ENCODE results near the gene PRAMEF10.
"Not testable (repeated sequence)": the region's sequence is repeated elsewhere in the genome, so short reads cannot be mapped to it uniquely, and the experiment has no call there.

DNA sequence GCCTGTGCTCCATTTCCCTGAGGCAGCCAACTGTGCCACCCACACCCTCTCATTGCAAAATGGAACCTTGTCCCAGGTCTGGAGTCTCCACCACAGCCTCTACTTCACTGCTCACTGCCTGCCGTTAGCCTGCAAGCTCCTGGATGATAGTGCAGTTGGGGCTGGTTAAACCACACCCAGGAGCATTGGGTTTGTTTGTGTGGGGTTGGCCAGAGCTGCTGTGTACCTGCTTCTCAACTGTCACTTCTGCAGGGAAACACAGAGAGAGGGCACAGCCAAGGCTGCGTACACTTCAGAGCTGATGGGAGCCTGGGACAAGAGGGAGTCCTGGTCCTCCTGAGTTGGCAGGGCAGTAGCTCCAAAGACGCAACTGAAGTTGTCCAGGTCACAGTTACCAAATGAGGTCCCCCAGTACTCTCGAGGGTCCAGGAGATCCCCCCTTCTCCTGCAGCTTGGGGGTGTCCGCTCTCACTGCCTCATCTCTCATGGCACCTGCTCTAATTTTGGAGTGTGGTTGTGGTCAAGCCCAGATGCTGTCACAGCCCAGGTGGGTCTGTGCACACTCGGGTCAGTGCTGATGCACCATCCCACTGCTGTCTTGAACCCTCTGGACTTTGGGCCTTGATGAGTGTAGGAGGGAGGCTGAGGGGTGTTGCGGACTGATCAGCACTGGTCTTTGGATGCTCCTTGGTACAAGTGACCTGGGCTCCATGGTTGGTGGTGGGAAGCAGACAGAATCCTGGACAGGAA, 34.8 kb downstream of the PRAMEF10 start:
- TF ChIP-seq, protein P1, sequence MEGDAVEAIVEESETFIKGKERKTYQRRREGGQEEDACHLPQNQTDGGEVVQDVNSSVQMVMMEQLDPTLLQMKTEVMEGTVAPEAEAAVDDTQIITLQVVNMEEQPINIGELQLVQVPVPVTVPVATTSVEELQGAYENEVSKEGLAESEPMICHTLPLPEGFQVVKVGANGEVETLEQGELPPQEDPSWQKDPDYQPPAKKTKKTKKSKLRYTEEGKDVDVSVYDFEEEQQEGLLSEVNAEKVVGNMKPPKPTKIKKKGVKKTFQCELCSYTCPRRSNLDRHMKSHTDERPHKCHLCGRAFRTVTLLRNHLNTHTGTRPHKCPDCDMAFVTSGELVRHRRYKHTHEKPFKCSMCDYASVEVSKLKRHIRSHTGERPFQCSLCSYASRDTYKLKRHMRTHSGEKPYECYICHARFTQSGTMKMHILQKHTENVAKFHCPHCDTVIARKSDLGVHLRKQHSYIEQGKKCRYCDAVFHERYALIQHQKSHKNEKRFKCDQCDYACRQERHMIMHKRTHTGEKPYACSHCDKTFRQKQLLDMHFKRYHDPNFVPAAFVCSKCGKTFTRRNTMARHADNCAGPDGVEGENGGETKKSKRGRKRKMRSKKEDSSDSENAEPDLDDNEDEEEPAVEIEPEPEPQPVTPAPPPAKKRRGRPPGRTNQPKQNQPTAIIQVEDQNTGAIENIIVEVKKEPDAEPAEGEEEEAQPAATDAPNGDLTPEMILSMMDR (IDR thresholded peaks at IDR 0.05), result not testable (repeated sequence)
- not testable (repeated sequence) for TF ChIP-seq POLR2A (IDR thresholded peaks at IDR 0.05)

Data from testis (tissue), 2 donors.